Epithelial cell of esophagus (primary cell): ENCODE data around the gene BSDC1.

Experiments
- DNase-seq: peaks from one replicate; pipeline ENCODE4 v3.0.0; 2010; ENCODE audit warnings: low read depth
- H3K4me3 ChIP-seq: 2 replicates; pipeline ENCODE4 v1.5.1; 2011; ENCODE audit warnings: mild to moderate bottlenecking, low read length, control low read depth
- CTCF ChIP-seq: IDR thresholded peaks from 2 replicates; pipeline ENCODE4 v1.5.1; 2011; ENCODE audit warnings: low read depth, mild to moderate bottlenecking, low read length, control low read depth, inconsistent platforms; ENCODE audit not compliant: insufficient read depth; ENCODE audit errors: missing control alignments

The BSDC1 gene

DNA sequence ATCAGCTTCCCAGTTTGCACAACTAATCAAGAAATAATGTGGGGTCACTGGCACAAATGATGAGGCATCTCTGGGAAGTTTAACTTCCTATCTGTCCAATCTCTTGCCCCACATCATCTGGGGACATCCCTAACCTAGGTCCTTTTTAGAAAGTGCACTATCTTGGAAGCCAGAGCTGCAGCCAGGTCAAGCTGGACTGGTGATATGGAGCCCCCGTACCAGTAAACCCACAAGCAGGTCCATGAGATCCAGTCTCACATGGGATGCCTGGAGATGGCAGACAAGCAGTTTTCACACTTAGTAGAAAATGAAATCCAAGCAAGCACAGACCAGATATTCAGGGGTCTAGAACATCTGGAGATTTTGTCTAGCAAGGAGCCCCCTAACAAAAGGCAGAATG is 27.5 kb upstream of the BSDC1 start:
- no peak overlapping the region for H3K4me3 ChIP-seq
- TF ChIP-seq CTCF: no peak
- no peak for DNase-seq

- no peak for TF ChIP-seq CTCF
- no peak overlapping the region for H3K4me3 ChIP-seq
- DNase-seq: no peak
Observed at GRCh38 chr1:32414186-32414886, 20.1 kb upstream of the BSDC1 start.

DNA sequence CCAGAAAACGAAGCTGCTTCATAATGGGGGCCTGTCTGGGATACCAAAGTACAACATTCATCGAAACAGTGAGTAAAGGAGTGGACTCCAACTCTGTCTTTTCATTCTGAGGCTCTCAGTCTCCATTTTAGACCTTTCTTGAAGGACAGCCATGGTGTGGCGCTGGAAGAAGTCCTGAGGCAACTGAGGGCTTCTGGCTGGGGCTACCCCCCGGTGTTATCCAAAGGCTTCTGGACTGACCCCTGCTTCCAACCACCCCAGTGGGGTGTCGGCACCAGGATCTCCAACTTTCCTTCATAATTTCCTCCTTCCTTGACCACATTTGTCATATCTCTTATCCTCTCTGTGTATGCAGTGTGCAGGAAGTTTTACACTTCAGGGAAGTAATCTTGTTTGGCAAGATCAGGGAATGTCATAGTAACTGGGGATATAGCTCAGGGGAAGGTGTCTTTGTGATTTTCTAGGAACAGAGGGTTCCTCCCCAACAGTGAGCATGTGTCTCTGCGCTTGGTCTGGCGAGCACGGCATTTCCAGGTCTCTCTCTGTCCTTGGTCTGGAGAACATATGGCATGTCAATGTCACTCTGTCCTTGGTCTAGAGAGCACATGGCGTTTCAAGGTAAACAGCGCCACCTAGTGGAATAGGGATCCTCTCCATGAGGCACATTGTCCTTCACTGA is 19.4 kb upstream of the BSDC1 start:
- no peak overlapping the region for H3K4me3 ChIP-seq
- peak; percentile 60 for DNase-seq
- TF ChIP-seq CTCF: peak; percentile 54

DNA sequence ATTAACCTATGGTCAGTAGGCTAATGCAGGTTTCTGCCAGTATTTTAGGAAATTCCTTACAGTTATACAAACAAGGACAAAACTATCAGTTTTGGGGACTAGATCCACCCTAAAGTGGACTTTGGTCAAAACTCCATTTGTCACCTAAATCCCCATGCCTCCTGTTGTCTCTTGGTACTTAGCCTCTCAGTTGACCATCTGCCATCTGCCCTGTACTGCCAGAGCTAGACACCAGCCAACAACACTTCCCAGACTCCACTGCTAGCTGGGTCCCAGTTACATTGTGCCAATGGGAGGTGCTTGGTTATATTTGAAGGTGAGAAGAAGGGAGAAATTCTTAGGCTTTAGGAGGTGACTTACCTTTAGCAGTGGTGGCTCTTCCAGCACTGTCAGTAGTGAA is 17.0 kb upstream of the BSDC1 start:
- H3K4me3 ChIP-seq: no peak overlapping the region
- no peak for TF ChIP-seq CTCF
- DNase-seq: no peak

- H3K4me3 ChIP-seq: no peak overlapping the region
- no peak for TF ChIP-seq CTCF
- peak; percentile 34 for DNase-seq
Observed at GRCh38 chr1:32406629-32407111, 12.4 kb upstream of the BSDC1 start.

- H3K4me3 ChIP-seq: no peak overlapping the region
- no peak for TF ChIP-seq CTCF
- DNase-seq: peak; percentile 43
Observed at GRCh38 chr1:32405672-32406467, 11.6 kb upstream of the BSDC1 start.
